Activated CD4-positive, alpha-beta T cell treated with anti-CD3 and anti-CD28 coated beads for 48 hours (primary cell): Measurements from ENCODE around the gene SLC38A6.
"Not testable (repeated sequence)": the region's sequence is repeated elsewhere in the genome, so short reads cannot be mapped to it uniquely, and the experiment has no call there.

ENCODE experiments used
- DNase-seq: peaks from one replicate; pipeline ENCODE4 v3.0.0-alpha.2; 2020

SLC38A6 gene

DNA sequence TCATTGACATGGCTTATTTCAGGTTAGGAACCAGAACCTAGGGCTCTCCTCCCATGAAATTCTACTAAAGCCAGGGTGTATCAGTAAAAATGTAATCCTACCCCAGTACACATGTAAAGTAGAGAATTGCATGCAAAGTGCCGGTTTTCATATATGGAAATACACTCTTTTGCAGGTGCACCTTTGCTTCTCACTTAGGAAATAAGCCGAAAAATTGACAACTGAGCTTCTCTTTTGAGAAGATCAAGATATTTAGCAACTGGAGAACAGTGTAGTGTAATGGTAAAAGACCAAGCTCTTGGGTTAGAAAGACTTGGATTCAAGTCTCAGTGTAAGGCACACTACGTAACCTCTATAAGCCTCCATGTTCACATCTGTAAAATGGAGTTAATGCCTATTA lies 82.4 kb downstream of the SLC38A6 start:
- DNase-seq: no peak

DNA sequence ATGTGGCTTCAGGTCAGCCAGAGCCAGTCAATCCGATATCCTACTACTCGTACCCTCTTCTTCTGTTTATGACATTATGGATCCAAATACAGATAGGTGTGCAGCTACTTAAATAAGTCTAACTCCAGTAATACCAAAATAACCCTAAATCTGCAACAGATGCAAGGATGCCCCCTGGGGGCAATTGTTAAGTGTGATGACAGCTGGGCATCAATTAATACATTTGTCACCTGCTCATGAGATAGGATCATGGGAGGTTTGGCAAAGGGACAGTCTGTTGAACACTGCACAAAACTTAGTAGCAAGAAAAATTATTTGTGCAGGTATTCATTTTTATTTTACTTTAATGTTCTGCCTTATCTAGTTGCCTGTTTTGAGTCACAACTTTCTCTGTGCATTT lies 83.2 kb downstream of the SLC38A6 start:
- DNase-seq: no peak

DNA sequence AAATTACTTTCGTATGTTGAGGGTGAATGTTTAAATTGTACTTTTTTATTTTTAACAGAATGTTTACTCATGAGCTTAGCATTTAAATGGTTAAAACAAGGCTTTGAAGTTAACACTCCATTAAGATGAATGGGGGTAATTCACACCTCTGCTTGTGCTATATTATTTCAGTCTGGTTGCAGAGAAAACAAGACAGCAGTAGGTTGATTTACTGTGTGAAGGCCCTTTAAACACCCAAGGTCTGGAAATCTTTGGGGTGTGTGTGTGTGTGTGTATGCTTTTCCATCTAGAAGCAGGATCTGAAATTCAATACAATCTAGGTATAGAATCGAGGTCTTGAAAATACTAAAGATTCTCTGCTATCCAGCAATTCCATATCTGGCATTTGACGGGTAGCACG lies 83.8 kb downstream of the SLC38A6 start:
- DNase-seq: no peak

DNA sequence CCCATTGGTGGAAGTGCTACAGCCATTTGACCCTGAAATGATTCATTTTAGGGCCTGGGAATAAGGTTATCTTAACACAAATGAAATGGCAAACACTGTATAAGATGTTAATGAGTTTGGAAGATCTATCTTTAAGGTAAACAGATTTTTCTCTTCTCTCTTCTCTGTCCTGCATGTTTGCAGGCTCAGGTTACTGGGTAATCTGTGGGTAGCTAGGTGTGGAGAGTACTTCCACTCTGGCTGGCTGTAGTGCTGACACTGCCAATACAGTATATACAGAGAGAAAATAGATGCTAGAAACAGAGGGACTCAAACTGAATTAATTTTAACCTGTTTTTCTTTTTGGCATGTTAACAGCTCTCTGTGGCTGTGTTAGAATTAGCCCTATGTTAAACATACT lies 84.6 kb downstream of the SLC38A6 start:
- no peak for DNase-seq

DNA sequence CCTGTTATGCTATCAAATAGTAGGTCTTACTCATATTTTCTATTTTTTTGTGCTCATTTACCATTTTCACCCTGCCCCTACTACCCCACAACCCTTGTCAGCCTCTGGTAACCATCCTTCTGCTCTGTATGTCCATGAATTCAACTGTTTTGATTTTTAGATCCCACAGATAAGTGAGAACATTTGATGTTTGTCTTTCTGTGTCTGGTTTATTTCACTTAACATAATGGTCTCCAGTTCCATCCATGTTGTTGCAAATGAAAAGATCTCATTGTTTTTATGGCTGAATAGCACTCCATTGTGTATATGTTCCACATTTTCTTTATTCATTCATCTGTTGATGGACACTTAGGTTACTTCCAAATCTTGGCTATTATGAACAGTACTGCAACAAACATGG lies 91.4 kb downstream of the SLC38A6 start:
- DNase-seq: not testable (repeated sequence)

DNA sequence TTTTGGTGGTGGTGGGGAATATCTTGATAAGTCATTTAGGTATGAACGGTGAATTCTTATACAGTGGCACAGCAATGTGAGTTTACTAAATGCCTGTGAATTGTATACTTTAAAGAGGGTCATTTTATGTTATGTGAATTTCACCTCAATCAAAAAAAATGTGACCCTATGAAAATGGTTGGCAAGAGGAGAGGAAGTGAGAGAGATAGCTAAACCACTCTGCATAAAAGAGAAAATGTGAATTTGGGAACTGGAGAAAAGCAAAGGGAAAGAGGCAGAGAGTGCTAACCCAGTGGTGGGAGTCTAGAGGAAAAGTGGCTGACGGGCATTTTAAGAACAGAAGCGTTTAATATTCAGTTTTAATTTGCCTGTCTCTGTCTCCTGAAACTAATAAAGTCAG lies 93.8 kb downstream of the SLC38A6 start:
- DNase-seq: no peak

DNA sequence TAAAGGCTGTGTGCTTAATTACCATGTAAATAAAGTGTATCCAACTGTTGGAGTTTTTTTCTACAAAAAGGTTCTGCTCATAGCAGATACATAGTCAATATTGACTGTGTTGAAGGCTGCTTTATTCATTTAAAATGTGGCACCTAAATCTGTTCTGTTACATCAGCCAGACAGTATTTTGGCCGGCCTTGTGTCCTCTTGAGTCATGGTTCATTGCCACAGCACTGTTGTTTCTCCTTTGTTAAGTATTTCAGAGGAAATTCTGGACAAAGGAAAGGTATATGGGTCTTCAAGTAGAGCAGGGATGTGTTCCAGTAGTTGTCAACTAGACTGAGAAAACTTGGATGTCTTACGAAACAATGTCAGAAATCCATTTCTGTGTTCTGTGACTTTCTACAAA lies 95.5 kb downstream of the SLC38A6 start:
- DNase-seq: no peak

DNA sequence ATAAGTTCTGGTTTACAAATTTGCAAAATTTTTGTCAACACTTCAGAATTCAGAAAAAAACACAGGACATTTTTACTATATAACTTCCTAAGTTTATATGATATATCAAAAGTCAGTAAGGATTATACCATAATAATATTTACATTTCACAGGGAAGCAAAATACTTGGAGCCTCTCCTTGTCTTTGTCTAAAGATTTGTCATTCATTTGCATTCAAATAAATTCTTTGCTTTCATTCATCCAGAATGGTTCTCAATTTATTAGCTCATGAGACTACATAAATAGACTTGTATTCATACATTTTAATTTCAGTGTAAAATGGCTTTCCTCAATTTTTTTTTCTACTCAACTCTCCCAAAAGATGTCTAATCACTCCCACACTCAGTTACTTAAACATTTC lies 96.4 kb downstream of the SLC38A6 start:
- DNase-seq: no peak

DNA sequence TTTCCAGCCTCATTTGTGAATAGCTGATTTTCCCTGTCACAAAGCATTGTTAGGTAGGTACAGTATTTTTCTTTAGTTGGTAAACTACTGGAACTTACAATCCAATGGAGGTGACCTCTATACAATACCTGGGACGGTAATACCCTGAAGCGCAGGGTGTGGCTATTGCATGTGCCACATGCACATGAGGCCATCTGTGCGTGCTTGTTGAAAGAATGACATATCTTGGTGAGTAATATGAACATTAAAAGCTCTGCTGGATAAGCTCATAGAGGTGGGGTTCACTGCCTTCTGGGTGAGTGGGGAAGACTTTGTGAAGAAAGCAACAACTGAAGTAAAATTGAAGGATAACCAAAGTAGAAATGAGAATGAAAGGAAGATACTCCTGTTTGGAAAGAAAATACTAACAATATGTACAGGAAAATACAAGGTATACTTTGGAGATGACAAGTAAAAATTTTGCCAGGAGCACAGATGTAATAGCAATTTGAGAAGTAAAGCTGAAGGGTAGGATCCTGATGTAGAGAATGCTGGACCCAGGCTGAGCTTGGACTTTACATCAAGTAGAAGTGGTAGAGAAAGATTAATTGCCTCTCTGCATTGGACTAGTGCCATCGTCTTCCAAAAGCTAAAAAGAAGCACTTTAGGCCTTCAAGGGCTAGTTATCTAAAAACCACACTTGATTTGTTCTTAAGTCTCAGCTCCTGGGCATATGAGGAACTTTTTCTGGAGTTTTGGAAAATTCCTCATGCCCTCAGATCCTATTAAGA lies 97.1 kb downstream of the SLC38A6 start:
- no peak for DNase-seq

DNA sequence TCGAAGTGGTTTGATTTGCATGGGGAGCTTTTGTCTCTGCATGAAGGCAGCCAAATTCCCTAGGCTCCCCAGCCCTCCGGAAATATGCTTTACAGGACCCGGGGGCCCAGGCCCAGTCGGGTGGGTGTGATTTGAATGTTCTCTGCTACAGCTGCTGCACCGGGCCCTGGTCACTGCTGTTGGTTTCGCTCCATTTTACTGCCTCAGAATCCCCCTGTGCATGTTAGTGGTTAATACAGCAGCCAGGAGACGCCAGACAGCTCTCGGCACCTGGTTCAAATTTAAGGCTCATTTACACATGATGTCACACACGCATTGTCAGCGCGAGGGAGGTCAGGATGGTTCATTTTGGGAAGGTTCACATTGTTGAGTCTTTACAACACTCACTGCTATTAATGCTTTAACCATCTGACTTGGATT lies 99.6 kb downstream of the SLC38A6 start:
- DNase-seq: no peak

DNA sequence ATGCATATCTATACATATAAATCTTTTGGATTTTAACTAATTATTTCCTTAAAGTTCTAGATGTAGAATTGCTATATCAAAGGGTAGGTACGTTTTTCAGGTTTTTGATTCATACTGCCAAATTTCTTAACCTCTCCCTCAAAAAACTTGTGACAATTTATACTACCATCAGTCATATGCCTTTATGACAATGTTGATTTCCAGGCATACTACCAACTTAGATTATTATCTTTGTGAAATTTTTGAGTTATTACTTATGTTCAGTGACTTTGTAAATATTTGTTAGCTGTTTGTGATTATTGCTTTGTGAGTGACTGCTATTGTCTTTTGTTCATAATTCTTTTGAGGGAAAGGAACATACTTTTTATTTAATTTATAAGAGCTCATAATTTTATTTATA lies 107.0 kb downstream of the SLC38A6 start:
- DNase-seq: no peak

DNA sequence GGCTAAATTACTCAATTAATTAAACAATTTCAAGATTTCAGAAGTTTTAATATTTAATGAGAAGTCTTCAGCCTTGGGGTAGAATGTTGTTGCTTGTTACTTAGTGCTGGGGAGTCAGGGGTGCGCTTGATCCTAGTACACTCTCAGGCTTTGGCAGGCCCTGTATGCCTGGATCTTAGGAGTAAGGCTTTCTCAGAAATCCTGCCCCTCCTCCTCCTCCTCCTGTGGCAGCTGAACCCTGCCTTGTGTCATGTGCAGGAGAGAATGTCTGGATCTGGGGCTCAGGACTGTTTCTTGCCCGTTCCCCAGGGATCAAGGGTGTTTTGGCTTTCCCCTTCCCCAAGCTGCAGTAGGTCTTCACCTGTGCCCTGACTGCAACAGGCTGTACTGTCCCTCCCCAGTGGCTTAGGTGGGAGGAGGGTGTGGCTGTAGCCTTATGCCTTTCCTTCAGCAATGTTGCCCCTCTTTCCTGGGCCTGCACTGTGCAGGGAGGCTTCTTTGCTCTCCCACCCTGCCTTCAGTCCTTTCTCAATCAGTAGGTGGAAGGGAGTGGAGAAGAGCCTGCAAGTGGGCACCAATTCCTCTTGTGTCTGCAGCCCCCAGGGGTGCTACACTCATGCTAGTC lies 108.2 kb downstream of the SLC38A6 start:
- DNase-seq: no peak

DNA sequence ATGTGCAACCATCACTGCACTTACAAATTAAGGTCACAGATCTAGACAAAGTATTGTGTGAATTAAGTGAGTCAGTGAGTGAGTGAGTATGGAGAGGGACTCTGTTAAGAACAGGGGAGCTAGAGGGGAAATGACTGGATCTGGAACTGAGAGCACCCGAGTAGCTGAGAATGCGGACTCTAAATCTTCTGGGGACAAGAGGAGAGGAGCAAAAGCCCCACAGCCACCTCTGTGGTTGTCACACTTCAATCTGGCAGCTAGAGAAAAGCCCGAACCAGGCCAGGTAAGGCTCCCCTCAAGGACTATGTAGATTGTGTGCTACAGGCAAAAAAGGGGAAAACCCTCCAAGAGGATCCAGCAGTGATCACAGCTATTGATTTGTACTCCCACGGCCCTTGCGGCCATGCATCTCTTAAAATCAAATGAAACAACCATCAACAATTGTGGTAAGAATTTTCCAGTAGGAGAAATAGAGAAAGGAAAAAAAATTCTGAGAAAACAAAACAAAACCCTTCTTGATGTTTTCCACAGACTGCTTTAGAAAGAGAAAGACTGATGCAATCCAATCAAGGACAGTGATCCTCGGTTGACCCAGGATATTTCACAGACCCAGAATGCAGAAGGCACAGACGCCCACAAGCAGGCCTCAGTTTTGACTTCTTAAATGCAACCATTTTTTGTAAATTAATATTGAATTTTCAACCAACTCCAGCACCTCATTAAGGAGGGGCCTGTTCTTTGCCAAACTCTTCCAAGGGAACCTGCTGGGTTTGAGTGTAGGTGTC lies 109.6 kb downstream of the SLC38A6 start:
- peak; percentile 39 for DNase-seq

DNA sequence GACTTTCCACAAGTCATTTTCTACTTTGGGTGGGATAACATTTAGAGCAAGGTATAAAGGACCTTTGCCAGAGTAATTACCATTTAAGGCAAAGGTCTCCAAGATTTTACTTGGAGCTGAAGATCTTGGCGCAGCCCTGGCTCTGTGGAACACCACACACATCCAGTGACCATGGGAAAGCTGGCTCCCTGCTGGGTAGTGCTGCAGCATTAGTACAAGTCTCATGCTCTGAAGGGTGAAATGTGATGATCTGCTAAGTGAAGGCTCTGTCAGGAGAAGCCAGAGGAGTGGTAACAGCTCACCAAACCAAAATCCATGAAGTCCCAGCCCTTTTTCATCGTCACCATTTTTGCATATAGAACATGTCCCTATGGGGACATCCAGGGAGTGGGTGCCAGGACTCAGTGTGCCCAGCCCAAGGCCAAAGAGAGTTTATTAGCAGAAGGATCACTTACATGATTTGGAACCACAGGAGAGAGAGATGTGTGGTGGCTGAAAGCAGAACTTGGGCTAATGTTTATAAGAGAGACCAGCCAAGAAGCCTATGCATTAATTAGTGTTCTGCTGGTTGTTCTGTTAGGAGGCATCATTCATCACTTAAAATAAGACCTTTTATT lies 110.7 kb downstream of the SLC38A6 start:
- DNase-seq: no peak

DNA sequence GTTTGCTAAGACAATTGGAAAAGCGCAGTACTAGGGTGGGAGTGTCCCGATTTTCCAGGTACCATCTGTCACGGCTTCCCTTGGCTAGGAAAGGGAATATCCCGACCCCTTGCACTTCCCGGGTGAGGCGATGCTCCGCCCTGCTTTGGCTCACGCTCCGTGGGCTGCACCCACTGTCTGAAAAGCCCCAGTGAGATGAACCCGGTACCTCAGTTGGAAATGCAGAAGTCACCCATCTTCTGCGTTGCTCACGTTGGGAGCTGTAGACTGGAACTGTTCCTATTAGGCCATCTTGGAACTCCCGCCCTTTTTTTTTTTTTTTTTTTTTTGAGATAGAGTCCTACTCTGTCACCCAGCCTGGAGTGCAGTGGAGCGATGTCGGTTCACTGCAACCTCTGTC lies 117.1 kb downstream of the SLC38A6 start:
- not testable (repeated sequence) for DNase-seq

DNA sequence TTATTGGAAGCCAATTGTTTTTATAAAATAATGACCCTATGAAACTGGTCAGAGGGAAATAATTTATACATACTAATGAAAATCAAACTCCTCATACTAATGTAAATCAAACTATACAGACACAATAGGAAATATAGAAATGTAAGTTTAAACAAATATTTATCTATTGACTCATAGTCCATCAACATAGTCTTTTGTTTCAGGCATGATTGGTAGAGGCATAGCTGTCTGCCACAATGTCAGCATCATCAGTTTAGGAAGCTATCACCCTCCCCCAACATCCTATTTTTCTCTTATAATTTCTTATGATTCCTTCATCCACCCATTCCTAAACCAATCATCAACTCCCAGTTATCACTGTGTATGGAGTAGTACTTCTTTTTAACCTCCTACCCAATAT lies 117.7 kb downstream of the SLC38A6 start:
- DNase-seq: no peak

DNA sequence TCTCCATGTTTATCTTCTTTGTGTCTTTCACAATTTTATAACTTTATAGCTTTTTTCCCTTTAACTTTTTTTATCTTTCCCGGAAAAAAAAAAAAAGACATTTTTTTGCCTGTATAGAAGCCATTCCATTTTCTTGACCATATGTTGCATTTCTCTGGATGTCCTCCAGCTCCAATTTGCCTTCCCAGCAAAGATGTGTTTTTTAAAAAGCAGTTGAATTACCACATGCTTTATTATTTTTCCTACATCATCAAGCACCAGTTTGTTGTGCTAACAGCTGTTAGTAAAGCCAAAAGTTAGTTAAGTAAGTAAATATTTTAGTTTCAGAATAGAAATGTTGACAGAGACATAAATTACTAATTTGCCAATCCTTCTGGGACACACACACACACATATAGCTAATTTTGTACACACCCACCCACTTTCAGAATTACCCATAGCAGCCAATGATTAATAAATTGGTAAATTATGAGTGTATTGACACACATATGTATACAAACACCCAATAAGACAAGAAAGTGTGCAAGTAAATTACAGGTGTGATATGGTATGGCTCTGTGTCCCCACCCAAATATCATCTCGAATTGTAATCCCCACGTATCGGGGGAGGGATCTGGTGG lies 118.3 kb downstream of the SLC38A6 start:
- DNase-seq: no peak

DNA sequence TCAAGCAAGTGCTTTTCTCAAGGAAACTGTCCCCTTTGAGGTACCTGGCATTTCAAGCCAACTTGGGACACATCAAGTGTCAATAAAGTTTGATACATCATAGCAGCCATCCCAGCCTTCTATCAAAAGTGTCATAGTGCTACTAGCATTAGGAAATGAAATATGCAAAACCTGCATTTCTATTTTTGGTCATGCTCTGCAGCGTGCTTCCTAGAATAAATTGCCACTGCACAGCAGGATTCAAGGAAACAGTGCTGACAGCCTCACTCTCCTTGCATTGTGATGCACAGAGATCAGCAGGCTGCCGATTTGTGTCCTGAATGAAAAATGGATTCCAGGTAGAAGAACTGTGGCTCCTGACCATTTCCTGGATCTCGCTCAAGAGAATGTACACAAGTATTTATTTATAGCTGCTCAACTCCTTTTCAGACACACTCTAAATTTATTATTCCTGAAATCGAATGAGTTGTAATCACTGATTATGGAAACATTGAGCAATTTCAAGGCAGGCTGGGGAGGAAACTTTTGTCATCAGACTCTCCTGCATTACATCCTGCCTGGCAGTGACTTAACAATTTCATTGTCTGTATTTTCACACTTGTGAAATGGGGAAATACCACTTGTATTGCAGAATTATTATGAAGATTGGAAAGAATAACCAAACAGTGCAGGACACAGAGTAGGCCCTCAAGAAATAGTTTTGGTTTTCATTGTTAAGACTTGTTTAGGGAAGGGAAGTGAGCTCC lies 120.9 kb downstream of the SLC38A6 start:
- DNase-seq: no peak
